Placental epithelial cell (primary cell): Measurements from ENCODE around the gene OR51B5. TPM values are rescaled to one million over a fixed set of nuclear protein-coding genes. Genes with fewer than 3 reads are reported as not detected.

Source experiments
- small RNA-seq: library from RNA; depleted of rRNA; stranded (forward); fragments of <200 nt; gene quantifications from one replicate; pipeline ENCODE3, GENCODE V24; 2012
- total RNA-seq: library from RNA; depleted of rRNA; stranded (reverse); fragments of >200 nt; gene quantifications from 2 replicates; pipeline ENCODE4 v1.2.3, GENCODE V29; 2012

OR51B5 gene, protein sequence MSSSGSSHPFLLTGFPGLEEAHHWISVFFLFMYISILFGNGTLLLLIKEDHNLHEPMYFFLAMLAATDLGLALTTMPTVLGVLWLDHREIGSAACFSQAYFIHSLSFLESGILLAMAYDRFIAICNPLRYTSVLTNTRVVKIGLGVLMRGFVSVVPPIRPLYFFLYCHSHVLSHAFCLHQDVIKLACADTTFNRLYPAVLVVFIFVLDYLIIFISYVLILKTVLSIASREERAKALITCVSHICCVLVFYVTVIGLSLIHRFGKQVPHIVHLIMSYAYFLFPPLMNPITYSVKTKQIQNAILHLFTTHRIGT
- 0.22 TPM in 1 of 2 replicates, not detected in the other for total RNA-seq

GRCh38 chr11:5343474-5344335 lies at the start of gene OR51B5:
Gene OR51B5, minus strand, starts transcription at chr11:5343524. Its CDS starts 0 bp downstream, at chr11:5343524.

GRCh38 chr11:5383576-5383975 lies 40.3 kb upstream of the OR51B5 start, which contains the start of gene OR51M1:
Gene OR51M1, plus strand, starts transcription at chr11:5383812. Its CDS starts 5,587 bp downstream, at chr11:5389399.

GRCh38 chr11:5351208-5351607 lies 7.9 kb upstream of the OR51B5 start, which contains the start of gene OR51B6:
Gene OR51B6, plus strand, starts transcription at chr11:5351508. Its CDS starts 0 bp downstream, at chr11:5351508.

GRCh38 chr11:5324197-5324596 lies 19.1 kb downstream of the OR51B5 start, which contains the start of gene OR51B2:
Gene OR51B2, minus strand, starts transcription at chr11:5324297. Its CDS starts 0 bp downstream, at chr11:5324297.

DNA sequence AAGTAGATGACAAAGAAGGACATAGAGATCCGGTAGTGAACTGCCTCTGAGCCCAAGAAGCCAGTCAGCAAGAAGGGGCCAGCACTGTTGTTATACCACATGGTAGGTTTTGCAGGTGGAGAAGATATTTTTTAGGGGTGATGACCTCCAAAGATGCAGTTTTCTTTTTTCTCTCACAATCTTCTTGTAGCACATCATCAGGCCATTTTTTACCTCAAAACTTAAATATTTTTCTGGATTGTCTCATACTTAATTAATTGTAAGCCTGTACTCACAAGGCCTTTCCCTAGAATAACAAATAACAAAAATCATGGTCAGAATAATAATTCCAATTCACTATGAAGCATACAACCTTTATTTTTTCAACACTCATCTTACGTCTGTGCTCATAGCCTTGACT lies 41.5 kb downstream of the OR51B5 start, which contains the start of gene OR51B4:
Gene OR51B4 (minus strand): TSS at position 101 of the 400 bp plus-strand sequence. CDS start 0 bp downstream, at position 101.

Small RNA genes lying within 50 kb of the gene (small RNA-seq; reads per million reads assigned to genes)
- not detected for gene AC104389.3

Other genes with a start within 250 kb of the OR51B5 start
- gene OR52A5, start 205.2 kb downstream of the OR51B5 start, total RNA-seq, result not detected in 2 replicates
- not detected in 2 replicates for gene OR52A1, start 188.8 kb downstream of the OR51B5 start, total RNA-seq
- gene OR51V1, start 142.8 kb downstream of the OR51B5 start, total RNA-seq, result not detected in 2 replicates
- not detected in 2 replicates for gene HBB, start 116.5 kb downstream of the OR51B5 start, total RNA-seq
- gene HBD, start 109.0 kb downstream of the OR51B5 start, total RNA-seq, result not detected in 2 replicates
- gene HBG1, start 93.7 kb downstream of the OR51B5 start, total RNA-seq, result not detected in 2 replicates
- not detected in 2 replicates for gene HBG2, start 88.7 kb downstream of the OR51B5 start, total RNA-seq
- 0.39 TPM in 1 of 2 replicates, not detected in the other for gene HBE1, start 73.6 kb downstream of the OR51B5 start, total RNA-seq
- not detected in 2 replicates for gene OR51B4, start 41.6 kb downstream of the OR51B5 start, total RNA-seq
- gene OR51B2, start 19.2 kb downstream of the OR51B5 start, total RNA-seq, result not detected in 2 replicates
- gene OR51B6, start 8.0 kb upstream of the OR51B5 start, total RNA-seq, result not detected in 2 replicates
- gene OR51M1, start 40.3 kb upstream of the OR51B5 start, total RNA-seq, result not detected in 2 replicates
- not detected in 2 replicates for gene OR51Q1, start 78.6 kb upstream of the OR51B5 start, total RNA-seq
- gene OR51I1, start 98.0 kb upstream of the OR51B5 start, total RNA-seq, result not detected in 2 replicates
- gene OR51I2, start 105.8 kb upstream of the OR51B5 start, total RNA-seq, result not detected in 2 replicates
- not detected in 2 replicates for gene OR52D1, start 145.2 kb upstream of the OR51B5 start, total RNA-seq
- under 0.01 TPM in 1 of 2 replicates, not detected in the other for gene UBQLN3, start 166.4 kb upstream of the OR51B5 start, total RNA-seq
- gene UBQLNL, start 173.2 kb upstream of the OR51B5 start, total RNA-seq, result 0.22 and 0.39 TPM in 2 replicates
- 0.76 and 0.79 TPM in 2 replicates for gene OR52H1, start 205.0 kb upstream of the OR51B5 start, total RNA-seq
- gene OR52B6, start 237.4 kb upstream of the OR51B5 start, total RNA-seq, result not detected in 2 replicates